ENCODE results near the gene SRD5A3. TPM values are rescaled to one million over a fixed set of nuclear protein-coding genes. Genes with fewer than 3 reads are reported as not detected.

SRD5A3 gene
- 5.5 to 10.1 TPM (median 9.4 TPM) in 5 replicates for total RNA-seq (2022; extraction: Qiagen RNA extraction; ENCODE audit: low read depth)

GRCh38 chr4:55345980-55346850 lies at the start of gene SRD5A3:
Gene SRD5A3 (plus strand): TSS chr4:55346242. CDS start chr4:55346337, 95 bp downstream.

GRCh38 chr4:55395529-55396307 lies 49.7 kb downstream of the SRD5A3 start, which contains the start of gene TMEM165:
Gene TMEM165 (plus strand): TSS chr4:55395957. CDS start chr4:55396190, 233 bp downstream.

Other genes starting within 250 kb of the SRD5A3 start
- not detected in 5 replicates for gene KDR, start 220.6 kb upstream of the SRD5A3 start, total RNA-seq (2022; extraction: Qiagen RNA extraction; ENCODE audit: low read depth)
- 31.0 to 59.8 TPM (median 56.4 TPM) in 5 replicates for gene TMEM165, start 49.7 kb downstream of the SRD5A3 start, total RNA-seq (2022; extraction: Qiagen RNA extraction; ENCODE audit: low read depth)
- 3.5 to 5.4 TPM (median 4.8 TPM) in 5 replicates for gene CLOCK, start 200.7 kb downstream of the SRD5A3 start, total RNA-seq (2022; extraction: Qiagen RNA extraction; ENCODE audit: low read depth)
- gene PDCL2, start 246.0 kb downstream of the SRD5A3 start, total RNA-seq (2022; extraction: Qiagen RNA extraction; ENCODE audit: low read depth): not detected in 5 replicates

All from A549 treated with RU486 at 1 μM for 4 hours (cell line).